DOHH2 (cell line): ENCODE data around the gene ARL15.

Source experiments
- EZH2phosphoT487 ChIP-seq: fragments of 200-600 bp; sonication (generic); IDR thresholded peaks from 2 replicates; pipeline ENCODE4 v1.6.1; 2017; ENCODE audit warnings: borderline replicate concordance, mild to moderate bottlenecking, antibody characterized with exemption, low read length, moderate library complexity, mixed read lengths
- TF ChIP-seq, protein P1 (sequence below): fragments of 200-600 bp; sonication (generic); IDR thresholded peaks from one replicate; pipeline ENCODE4 v1.5.1; 2014; ENCODE audit warnings: antibody characterized with exemption, mild to moderate bottlenecking, low read depth, low read length; ENCODE audit not compliant: poor library complexity, severe bottlenecking

DNA sequence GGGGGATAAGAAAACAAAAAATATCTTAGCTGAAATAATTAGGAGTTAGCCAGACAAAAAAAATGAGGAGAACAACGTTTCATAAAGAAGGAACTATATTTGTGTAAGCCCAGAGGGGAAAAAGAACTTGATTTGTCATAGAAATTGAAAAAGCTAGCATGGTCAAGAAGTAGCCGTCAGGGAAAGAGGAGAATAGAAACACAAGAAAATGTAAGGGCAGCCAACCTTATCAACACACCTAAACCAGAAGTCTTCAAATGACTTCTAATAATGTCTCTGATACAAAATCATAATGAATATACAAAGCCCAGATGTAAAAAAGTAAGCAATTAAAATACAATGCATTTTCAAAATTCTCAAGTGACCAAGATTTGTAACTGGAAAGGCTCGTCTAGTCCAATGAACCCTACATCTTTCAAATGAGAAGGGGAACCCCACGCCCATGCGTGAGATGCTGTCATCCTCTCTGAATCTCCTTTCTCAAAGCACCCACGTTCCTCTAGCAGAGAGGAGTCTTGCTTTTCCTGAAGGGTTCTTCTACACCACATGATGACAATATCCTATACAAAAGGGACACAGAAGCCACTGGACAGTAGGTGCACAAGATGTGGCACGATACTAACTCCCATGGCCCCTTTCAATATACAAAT lies 103.7 kb downstream of the ARL15 start:
- TF ChIP-seq, protein P1, sequence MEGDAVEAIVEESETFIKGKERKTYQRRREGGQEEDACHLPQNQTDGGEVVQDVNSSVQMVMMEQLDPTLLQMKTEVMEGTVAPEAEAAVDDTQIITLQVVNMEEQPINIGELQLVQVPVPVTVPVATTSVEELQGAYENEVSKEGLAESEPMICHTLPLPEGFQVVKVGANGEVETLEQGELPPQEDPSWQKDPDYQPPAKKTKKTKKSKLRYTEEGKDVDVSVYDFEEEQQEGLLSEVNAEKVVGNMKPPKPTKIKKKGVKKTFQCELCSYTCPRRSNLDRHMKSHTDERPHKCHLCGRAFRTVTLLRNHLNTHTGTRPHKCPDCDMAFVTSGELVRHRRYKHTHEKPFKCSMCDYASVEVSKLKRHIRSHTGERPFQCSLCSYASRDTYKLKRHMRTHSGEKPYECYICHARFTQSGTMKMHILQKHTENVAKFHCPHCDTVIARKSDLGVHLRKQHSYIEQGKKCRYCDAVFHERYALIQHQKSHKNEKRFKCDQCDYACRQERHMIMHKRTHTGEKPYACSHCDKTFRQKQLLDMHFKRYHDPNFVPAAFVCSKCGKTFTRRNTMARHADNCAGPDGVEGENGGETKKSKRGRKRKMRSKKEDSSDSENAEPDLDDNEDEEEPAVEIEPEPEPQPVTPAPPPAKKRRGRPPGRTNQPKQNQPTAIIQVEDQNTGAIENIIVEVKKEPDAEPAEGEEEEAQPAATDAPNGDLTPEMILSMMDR = no peak
- TF ChIP-seq EZH2phosphoT487 = no peak
